DND-41 (cell line): Measurements from ENCODE around the gene PHF3.

Source experiments
- ATAC-seq: fragments of 200-7000 bp; cut with Tn5 transposase; 3 replicates; pipeline ENCODE4 v1.9.1; 2021; ENCODE audit warnings: low read depth; ENCODE audit not compliant: insufficient read depth
- DNase-seq: peaks from one replicate; pipeline ENCODE4 v3.0.0-alpha.2; 2020
- H2AFZ ChIP-seq: 2 replicates; pipeline ENCODE4 v1.6.0; 2012; ENCODE audit warnings: low read depth, low read length
- H3K27ac ChIP-seq: 2 replicates; pipeline ENCODE4 v1.5.1; 2012; ENCODE audit warnings: low read length, inconsistent platforms
- H3K27me3 ChIP-seq: fragments of 200-600 bp; sonication (generic); 2 replicates; pipeline ENCODE4 v1.6.0; 2012; ENCODE audit warnings: low read length, mild to moderate bottlenecking, inconsistent platforms; ENCODE audit not compliant: insufficient read depth, poor library complexity
- H3K36me3 ChIP-seq: 2 replicates; pipeline ENCODE4 v1.5.1; 2012; ENCODE audit warnings: low read length, inconsistent platforms; ENCODE audit not compliant: insufficient read depth
- H3K4me1 ChIP-seq: 2 replicates; pipeline ENCODE4 v1.5.1; 2012; ENCODE audit warnings: mild to moderate bottlenecking, low read length; ENCODE audit not compliant: insufficient read depth
- H3K4me2 ChIP-seq: 2 replicates; pipeline ENCODE4 v1.6.0; 2012; ENCODE audit warnings: mild to moderate bottlenecking, moderate library complexity, low read length, inconsistent platforms; ENCODE audit not compliant: insufficient read depth
- H3K4me3 ChIP-seq, 2 experiments: fragments of 200-600 bp in 1 of 2; shearing (Covaris generic) in 1 of 2; 2 replicates each; pipeline ENCODE4 v1.5.1; 2012 to 2016; ENCODE audit warnings: inconsistent platforms in 2 of 2, low read length in 2 of 2, mild to moderate bottlenecking in 2 of 2, low read depth in 1 of 2, moderate library complexity in 1 of 2
- H3K79me2 ChIP-seq: 2 replicates; pipeline ENCODE4 v1.6.0; 2012; ENCODE audit warnings: low read length, inconsistent platforms; ENCODE audit not compliant: insufficient read depth
- H3K9ac ChIP-seq: 2 replicates; pipeline ENCODE4 v1.6.0; 2012; ENCODE audit warnings: low read depth, mild to moderate bottlenecking, inconsistent platforms, low read length, moderate library complexity
- H3K9me3 ChIP-seq: 2 replicates; pipeline ENCODE4 v1.5.1; 2012; ENCODE audit warnings: low read length, moderate library complexity, mild to moderate bottlenecking, inconsistent platforms; ENCODE audit not compliant: insufficient read depth, severe bottlenecking
- H4K20me1 ChIP-seq: 2 replicates; pipeline ENCODE4 v1.6.0; 2012; ENCODE audit warnings: low read length; ENCODE audit not compliant: insufficient read depth
- CTCF ChIP-seq: IDR thresholded peaks from 2 replicates; pipeline ENCODE4 v1.5.1; 2012; ENCODE audit warnings: borderline replicate concordance, low read length, moderate library complexity, mild to moderate bottlenecking; ENCODE audit not compliant: poor library complexity, severe bottlenecking; ENCODE audit errors: extremely low read depth
- EZH2 ChIP-seq: IDR thresholded peaks from 3 replicates; pipeline ENCODE4 v1.6.1; 2012; ENCODE audit warnings: borderline replicate concordance, low read depth, mild to moderate bottlenecking, moderate library complexity, low read length, inconsistent platforms; ENCODE audit not compliant: severe bottlenecking

Gene PHF3

DNA sequence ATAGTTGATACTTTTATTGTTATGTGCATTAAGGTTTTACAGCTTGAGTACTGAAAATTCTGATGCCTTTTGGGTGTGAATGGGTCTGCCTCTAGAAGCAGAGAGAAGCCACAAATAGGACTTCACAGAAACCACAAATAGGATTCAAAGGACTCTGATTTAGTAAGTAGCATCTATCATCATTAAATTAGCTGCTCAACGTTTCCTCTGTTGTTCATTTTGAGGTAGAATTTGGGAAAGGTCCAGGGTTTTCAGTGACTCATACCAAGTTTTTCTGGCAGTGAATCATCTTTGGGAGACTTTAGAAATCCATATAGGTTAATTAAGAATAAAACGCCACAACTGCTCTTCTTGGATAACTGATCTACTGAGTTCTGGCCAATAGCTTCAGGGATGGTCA, 105.1 kb downstream of the PHF3 start:
- ATAC-seq (no peak), DNase-seq (no peak)
- Histone ChIP-seq H4K20me1 (no peaks in the 10 kb centered on the region), H3K4me3 (no peak overlapping the region), H3K27ac (no peak overlapping the region), H2AFZ (no peak overlapping the region), H3K36me3 (no peaks in the 10 kb centered on the region), H3K79me2 (no peaks in the 10 kb centered on the region), H3K9ac (no peak overlapping the region), H3K9me3 (no peaks in the 10 kb centered on the region), H3K4me2 (no peak overlapping the region), H3K4me1 (no peaks in the 10 kb centered on the region), H3K27me3 (no peaks in the 10 kb centered on the region)
- TF ChIP-seq EZH2 (no peak), CTCF (no peak)

GRCh38 chr6:63742060-63742459, 106.5 kb downstream of the PHF3 start:
- Histone ChIP-seq H3K9me3 (no peaks in the 10 kb centered on the region), H3K4me3 (no peak overlapping the region), H3K9ac (no peak overlapping the region), H4K20me1 (no peaks in the 10 kb centered on the region), H3K4me1 (no peaks in the 10 kb centered on the region), H3K4me2 (no peak overlapping the region), H3K27ac (no peak overlapping the region), H3K27me3 (no peaks in the 10 kb centered on the region), H2AFZ (no peak overlapping the region), H3K79me2 (no peaks in the 10 kb centered on the region), H3K36me3 (no peaks in the 10 kb centered on the region)
- ATAC-seq (no peak), DNase-seq (no peak)
- TF ChIP-seq EZH2: no peak
- no peak for TF ChIP-seq CTCF

- H3K4me2 ChIP-seq: no peak overlapping the region
- no peaks in the 10 kb centered on the region for H3K9me3 ChIP-seq
- DNase-seq (no peak), ATAC-seq (no peak)
- TF ChIP-seq EZH2 (no peak), CTCF (no peak)
- H3K36me3 ChIP-seq: no peaks in the 10 kb centered on the region
- no peak overlapping the region for H2AFZ ChIP-seq
- H4K20me1 ChIP-seq: no peaks in the 10 kb centered on the region
- no peak overlapping the region for H3K27ac ChIP-seq
- H3K4me1 ChIP-seq: no peaks in the 10 kb centered on the region
- H3K9ac ChIP-seq: no peak overlapping the region
- H3K4me3 ChIP-seq: no peak overlapping the region
- no peaks in the 10 kb centered on the region for H3K79me2 ChIP-seq
- H3K27me3 ChIP-seq: no peaks in the 10 kb centered on the region
Observed at GRCh38 chr6:63743691-63744090, 108.1 kb downstream of the PHF3 start.

DNA sequence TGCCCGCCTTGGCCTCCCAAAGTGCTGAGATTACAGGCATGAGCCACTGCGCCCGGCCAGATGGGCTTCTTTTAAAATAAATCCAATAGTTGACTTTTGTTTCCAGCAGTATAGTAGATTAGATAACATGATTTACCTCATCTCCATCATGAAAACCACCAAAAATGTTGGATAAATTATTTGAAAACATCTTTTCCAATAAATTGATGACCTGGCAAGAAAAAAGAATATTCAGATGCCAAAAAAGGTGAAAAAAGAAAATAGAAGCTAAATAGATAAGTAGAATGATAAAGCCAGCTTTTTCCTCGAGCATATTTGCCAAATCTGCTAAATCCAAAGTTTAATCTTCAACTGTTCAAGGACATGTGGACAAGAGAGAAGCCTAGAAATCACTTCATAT, 109.2 kb downstream of the PHF3 start:
- Histone ChIP-seq H3K79me2 (no peaks in the 10 kb centered on the region), H3K9me3 (no peaks in the 10 kb centered on the region), H3K36me3 (no peaks in the 10 kb centered on the region), H3K27ac (no peak overlapping the region), H3K4me2 (no peak overlapping the region), H3K9ac (no peak overlapping the region), H3K4me1 (no peaks in the 10 kb centered on the region), H4K20me1 (no peaks in the 10 kb centered on the region), H3K4me3 (no peak overlapping the region), H3K27me3 (no peaks in the 10 kb centered on the region), H2AFZ (no peak overlapping the region)
- ATAC-seq (no peak), DNase-seq (no peak)
- TF ChIP-seq CTCF: no peak
- no peak for TF ChIP-seq EZH2
